GF-D8 (cell line): Measurements from ENCODE around the gene MND1.
"Not testable (repeated sequence)": the region's sequence is repeated elsewhere in the genome, so short reads cannot be mapped to it uniquely, and the experiment has no call there.

Experiments used
- DNase-seq: peaks from one replicate; lab custom pipeline; 2025; lab: John Stamatoyannopoulos, UW

The MND1 gene

DNA sequence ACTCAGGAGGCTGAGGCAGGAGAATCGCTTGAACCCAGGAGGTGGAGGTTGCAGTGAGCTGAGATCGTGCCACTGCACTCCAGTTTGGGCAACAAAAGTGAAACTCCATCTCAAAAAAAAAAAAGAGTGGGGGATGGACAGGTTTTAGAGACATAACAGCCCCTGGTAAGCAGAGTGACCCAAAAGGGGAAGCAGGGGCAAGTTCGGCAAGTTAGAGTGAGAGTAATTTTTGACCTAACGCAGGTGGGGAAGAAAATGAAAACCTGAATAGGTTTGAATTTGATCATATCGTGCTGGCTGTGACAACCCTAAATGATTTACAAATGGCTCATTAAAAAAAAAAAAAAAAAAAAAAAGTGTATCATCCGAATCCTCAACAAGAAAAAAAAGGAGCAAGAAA is 96.0 kb downstream of the MND1 start:
- DNase-seq: no peak

DNA sequence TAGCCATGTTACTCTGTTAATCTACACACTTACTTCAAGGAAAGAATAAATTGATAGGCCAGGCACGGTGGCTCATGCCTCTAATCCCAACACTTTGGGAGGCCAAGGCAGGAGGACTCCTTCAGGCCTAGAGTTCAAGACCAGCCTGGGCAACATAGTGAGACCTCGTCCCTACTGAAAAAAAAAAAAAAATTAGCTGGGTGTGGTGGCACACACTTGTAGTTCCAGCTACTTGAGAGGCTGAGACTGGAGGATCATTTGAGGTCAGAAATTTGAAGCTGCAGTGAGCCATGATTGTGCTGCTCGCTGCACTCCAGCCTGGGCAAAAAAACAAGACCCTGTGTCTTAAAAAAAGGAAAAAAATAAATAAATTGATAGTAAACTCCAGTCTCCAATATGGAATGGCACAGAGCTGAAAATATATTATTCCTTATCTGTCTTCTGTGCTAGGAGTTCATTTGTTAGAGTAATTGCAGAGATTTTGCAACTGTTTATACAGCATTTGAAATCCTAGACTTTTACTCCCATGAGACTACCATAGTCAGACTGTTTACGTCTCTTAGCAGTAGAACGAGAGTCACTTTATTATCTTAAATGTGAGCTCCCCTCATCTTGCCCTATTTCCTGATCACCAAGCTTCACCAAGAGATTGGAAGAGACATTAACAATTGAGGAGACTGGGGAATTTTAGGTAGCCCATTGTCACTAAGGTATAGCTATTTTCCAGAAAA is 102.9 kb downstream of the MND1 start:
- DNase-seq: no peak

DNA sequence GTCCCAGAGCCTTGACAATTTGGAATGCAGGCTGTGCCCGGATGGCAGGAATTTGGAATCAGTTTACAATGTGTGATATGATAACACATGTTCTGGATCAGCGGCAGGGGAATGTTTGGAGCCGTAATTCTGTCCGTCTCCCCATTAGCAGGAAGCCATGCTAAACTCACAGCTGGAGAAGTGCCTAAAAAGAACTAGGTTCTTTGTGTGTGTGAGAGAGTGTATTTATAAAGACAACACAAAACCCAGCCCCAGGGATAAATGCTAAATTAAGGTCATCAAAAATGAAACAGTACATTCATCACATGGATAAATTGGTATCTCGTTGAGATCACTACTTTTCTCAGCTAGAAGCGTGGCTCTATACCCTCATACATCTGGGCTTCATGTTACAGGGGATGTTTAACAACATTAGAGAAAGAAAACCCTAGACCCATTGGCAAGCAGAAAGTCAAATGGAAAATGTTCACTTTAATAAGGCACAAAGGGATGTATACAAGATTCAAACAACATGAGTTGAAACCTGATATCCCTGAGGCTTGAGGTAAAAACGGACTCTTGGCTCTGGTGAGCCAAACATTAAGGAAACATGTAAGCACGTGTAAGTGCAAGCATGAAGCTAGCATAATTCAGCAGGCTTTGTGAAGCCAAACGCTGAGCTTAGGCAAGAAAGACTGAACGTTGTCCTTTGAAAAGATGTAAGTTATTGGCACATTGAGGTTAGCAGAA is 103.7 kb downstream of the MND1 start:
- DNase-seq: no peak

DNA sequence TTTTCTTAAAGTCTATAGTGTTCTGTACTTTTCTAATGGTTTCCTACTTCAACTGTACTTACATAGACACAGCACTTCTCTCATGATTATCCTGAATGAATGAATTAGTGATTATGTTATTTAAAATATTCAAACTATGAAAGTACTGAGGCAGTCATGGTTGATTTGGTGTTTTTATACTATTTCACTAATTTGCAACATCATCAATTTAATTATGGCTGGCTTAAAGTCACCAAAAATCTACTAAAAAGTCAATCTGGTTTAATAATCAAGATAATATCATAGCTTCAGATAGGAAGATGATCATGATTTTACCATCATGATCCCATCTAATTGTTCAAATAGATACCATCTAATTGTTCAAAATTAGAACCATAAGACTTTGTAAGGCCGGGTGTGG is 104.8 kb downstream of the MND1 start:
- no peak for DNase-seq

DNA sequence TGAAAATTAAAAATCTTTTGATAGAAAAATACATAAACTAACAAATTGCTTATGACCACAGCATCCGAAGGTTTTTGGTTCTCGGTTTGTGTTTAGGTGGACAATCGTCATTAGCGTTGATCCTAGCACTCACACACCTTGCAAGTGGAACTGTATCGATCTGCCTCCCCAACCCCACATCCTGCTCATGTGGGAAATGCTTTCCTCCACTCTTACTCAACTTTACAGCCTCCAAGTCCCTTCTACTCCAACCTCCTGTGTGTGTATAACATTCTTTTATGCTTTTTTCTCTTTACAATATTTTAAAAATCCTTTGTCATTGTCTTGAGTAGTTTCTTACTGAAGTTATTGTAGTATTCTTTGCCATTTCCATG is 106.0 kb downstream of the MND1 start:
- no peak for DNase-seq

DNA sequence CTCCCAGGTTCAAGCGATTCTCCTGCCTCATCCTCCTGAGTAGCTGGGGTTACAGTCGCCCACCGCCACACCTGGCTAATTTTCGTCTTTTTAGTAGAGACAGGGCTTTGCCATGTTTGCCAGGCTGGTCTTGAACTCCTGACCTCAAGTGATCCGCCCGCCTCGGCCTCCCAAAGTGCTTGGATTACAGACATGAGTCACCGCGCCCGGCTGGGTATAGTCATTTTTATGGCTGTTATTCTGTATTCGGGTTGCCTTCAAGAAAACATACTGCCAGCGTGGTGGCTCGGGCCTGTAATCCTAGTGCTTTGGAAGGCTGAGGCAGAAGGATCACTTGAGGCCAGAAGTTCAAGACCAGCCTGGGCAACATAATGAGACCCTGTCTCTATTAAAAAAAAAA is 106.7 kb downstream of the MND1 start:
- not testable (repeated sequence) for DNase-seq

DNA sequence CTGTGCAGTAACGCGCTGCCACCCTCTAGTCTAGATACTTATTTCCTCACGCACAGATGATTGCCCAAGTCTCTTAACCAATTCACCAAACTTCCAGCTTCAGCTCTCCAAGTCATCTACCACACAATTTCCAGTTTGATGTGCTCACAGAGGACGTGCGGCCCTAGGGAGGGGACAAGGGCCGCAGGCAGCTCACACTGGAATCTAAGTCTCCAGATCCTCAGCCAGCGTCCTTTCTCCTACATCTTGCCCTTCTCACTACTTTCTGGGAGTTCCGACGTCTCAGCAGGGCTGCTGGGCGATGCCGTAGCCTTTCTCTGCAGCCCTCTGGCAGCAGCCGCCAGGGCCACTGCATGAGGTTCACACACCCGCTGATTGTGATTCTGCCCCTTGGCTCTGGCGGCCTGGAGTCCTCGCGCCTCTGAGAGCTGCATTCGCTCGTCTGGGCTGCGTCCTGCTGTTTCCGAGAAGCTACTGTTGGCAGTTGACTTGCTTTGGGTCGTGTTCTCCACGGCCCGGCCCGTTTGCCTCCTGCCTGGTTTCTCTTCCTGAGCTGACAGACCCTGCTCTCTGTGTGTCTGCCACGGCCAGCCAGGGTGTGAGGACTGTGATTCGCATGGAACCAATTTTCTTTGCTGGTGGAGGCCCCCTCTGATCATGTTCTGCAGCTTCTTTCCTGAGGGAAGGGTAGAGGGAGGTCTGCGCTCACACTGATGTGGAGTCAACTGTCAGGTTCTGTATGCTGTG is 107.6 kb downstream of the MND1 start:
- DNase-seq: peak; percentile 29

DNA sequence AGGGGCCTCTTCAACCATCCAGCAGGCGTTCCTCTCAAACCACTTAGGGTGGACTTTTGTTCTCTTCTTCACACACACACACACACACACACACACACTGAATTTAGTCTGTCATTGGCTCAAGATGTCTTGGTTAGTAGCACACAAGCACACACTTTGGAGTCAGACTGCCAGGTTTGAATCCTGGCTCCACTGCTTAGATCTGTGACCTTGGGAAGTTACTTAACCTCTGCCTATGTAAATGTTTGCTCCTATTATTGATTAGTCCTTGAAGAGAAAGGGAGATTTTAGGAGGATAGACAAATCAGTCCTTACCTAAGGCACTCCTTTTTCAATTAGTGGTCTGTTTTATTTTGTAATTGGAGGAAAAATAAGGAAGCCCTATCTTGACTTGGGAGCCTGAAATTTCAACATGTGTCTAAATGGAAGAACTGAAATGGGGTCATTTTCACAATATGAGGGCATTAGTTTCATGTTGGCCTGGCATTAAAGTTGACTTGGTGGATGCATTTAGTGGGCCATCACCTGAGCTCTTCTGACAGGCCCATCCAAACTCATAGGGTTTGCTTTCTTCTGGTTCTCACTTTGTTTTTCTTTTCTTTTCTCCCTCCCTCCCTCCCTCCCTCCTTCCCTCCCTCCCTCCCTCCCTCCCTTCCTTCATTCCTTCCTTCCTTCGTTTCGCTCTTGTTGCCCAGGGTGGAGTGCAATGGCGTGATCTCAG is 108.3 kb downstream of the MND1 start:
- DNase-seq: no peak

DNA sequence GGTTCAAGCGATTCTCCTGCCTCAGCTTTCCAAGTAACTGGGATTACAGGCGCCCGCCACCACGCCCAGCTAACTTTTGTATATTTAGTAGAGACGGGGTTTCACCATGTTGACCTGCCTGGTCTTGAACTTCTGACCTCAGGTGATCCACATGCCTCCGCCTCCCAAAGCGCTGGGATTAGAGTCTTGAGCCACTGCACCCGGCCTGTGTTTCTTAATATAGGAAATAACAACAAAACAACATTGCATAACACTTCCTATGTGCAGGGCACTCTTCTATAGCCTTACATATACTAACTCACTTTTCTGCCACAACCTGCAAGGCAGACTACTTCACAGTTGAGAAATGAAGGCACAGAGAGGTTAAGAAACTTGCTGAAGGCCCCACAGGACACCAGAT is 108.9 kb downstream of the MND1 start:
- no peak for DNase-seq

DNA sequence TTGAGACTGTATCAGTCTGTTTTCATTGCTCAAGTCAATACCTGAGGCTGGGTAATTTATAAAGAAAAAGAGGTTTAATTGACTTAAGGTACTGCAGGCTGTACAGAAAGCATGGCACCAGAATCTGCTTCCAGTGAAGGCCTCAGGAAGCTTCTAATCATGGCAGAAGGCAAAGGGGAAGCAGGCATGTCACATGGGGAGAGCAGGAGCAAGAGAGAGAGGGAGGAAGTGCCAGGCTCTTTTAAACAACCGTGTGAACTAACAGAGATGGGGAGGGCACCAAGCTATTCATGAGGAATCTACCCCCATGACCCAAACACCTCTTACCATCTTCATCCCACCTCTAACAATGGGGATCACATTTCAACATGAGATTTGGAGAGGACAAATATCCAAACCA is 114.5 kb downstream of the MND1 start:
- no peak for DNase-seq

DNA sequence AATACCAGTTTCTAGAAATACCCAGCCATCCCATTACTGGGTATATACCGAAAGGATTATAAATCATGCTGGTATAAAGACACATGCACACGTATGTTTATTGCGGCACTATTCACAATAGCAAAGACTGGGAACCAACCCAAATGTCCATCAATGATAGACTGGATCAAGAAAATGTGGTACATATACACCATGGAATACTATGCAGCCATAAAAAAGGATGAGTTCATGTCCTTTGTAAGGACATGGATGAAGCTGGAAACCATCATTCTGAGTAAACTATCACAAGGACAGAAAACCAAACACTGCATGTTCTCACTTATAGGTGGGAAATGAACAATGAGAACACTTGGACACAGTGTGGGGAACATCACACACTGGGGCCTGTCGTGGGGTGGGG is 117.1 kb downstream of the MND1 start:
- DNase-seq: not testable (repeated sequence)

DNA sequence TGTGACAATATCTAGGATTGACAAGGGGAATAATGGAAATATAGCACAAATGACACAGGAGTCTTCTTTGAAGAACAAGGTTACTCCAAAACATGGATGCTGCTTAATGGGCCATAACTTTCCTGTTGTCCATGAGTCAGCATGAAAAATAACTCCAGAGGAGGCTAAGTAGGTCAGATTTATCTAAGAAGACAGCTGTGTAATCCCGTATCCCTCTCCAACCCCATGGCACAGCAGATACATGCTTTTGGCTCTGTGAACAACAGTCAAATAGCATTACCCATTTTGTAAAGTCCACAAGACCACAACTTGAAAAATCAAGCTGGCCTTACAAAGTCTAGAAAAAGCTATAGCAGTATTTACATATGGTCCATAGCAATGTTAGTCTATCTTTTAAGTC is 119.6 kb downstream of the MND1 start:
- DNase-seq: no peak
